GM19395 (cell line): Measurements from ENCODE around the gene CHIC2.
"Not testable (repeated sequence)": the region's sequence is repeated elsewhere in the genome, so short reads cannot be mapped to it uniquely, and the experiment has no call there.

Source experiments
- ATAC-seq: cut with Tn5 transposase; IDR thresholded peaks from one replicate; pipeline ENCODE4 v1.9.1; 2021; ENCODE audit warnings: mild to moderate bottlenecking, moderate library complexity; ENCODE audit not compliant: unreplicated experiment

Gene CHIC2

DNA sequence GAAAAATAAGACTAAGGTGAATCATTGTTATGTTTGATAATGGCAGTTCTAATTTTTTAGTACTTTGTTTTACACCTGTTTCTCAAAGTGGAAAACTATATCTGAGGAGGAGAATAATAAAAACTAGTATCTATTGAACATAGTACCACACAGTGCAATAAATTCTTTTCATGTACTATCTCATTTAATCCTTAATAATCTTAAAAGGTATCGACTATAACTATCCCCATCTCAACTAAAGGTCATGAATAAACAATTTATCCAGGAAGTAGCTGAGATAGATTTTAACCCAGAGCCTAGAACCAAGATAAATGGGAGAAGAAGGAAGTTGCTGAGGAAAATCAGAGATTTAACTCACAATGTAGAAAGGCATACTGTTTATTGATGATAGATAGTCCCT, 2.5 kb downstream of the CHIC2 start:
- ATAC-seq, result no peak

DNA sequence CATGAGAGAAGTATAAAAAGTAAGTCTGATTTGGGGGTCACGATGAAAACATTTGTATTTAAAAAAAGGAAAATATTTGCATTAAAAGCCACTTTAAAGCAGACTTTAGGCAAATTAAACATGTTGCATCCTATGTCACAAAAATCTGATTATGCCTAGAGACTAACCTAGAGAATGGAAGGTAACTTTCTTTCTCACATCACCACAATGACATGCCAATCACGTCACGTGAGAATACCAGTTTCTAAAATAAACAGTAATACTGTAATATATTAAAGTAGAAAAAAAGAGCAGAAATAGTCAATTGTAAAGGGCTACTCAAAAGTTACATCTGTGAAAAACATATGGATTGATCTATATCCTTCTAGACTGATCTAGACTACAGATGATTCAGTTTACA, 3.3 kb downstream of the CHIC2 start:
- no peak for ATAC-seq

DNA sequence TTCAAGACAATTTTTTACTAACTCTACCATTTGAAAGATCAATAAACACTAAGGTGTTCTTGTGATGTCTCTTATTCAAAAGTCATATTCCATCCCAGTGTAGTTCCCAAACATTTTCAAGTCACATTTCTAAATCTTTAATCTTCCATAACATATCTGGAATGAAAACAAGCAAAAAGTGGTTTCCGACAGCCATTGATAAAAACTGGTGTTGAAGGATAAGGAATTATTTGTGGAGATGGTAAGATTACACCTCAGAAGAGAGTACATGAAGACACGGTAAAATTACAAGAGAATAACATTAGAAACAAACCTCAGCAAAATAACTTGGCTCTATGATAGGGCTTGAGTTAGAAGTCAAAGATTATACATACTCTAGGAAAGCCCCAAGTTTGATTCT, 4.3 kb downstream of the CHIC2 start:
- ATAC-seq, result no peak

DNA sequence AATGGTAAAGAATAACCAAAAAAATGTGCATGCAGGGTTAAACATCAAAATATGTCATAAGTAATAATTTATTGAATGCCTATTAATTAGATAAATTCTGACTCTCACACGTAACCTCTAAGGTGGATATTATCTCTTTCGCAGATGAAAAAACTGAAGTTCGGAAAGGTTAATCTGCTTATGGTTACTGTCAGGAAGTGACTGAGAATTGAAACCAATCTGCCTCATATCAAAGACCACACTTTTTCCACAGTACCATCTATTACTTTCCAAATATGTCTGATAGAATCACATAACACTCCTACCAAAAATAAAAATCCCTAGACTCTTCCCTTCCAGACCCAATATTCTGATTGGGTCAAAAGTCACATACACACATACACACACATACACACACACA, 6.2 kb downstream of the CHIC2 start:
- ATAC-seq, result peak; percentile 54

DNA sequence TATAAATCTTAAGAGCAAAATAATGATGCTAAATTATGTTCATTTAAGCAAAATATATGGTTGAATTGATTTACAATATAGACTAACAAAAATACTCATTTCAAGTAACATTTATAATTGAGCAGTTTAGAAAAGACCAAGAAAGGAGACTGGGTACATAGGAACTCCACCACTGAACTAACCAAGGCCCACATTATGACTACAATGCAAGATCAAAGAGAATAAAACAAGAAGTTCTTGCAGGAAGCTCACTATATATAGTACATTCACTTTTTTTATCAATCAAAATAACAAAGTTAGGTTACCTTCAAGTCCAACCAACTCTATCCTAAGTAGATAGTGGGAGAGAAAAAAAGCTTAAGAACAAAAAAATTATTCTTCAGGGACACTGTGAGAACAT, 8.0 kb downstream of the CHIC2 start:
- no peak for ATAC-seq

DNA sequence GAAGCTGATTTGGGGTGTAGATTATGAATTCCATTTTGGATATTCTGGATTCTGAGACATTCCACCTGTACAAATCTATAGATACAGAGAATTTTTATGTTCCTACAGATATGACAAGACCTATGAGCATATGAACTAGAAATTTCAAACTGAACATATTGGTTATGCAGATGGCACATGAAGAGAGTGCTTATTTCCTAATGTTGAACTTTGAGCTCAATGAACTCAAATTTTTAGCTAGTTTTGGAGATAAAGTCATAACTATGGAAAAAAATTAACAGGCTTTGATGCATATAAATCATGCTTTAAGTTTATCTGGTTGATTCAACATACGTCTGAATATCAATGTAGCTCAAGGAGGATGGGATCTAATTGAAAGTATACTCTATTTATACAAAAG, 8.9 kb downstream of the CHIC2 start:
- no peak for ATAC-seq

DNA sequence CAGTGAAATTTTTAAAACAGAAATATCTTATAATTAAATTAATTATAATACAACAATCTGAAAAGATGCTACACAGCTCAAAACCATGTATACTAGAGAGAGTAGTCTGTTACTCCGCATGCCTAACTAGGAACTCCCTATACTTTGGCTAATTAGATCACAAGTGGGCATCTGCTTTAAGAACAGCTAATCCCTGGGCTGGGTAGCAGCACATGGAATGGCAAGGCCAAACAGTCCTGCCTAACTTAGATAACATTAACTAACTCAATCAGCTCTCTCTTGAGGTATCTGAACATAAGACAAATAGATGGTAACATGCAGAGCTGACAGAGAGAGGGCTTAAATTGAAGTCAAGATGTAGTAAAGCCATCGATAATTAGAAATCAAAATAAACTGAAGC, 9.9 kb downstream of the CHIC2 start:
- ATAC-seq, result no peak

DNA sequence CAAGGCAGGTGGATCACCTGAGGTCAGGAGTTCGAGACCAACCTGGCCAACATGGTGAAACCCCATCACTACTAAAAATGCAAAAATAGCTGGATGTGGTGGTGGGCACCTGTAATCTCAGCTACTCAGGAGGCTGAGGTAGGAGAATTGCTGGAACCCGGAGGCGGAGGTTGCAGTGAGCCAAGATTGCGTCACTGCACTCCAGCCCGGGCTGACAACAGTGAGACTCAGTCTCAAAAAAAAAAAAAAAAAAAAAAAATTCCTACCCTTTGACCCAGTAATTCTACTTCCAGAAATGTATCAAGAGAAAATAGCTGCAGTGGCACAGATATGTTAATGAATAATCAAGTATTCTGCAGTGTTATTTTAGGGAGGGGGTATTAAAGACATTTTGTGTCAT, 11.1 kb downstream of the CHIC2 start:
- ATAC-seq, result not testable (repeated sequence)

DNA sequence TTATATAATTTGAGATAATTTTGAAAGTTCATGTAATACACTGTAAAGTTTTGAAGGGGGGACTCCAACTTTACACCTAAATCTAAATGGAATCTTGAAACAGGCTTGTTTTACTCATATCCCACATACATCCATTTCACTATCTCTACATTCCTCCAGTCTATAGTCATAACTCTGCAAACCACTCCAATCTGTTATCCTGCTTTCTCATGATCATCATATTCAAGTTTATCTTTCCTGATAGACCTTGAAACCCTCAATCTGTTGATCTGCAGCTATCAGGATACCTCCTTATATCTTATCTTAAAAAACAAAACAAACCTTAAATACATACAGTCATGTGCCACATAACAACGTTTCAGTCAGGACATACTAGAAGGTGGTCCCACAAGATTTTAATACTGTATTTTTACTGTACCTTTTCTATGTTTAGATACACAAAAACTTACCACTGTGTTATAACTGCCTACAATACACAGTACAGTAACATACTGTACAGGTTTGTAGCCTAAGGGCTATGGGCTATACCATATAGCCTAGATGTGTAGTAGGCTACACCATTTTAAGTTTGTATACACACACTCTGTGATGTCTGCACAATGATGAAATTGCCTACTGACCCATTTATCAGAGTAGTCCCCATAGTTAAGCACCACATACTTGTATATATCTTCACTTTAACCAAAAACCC, 14.0 kb downstream of the CHIC2 start:
- ATAC-seq, result no peak

DNA sequence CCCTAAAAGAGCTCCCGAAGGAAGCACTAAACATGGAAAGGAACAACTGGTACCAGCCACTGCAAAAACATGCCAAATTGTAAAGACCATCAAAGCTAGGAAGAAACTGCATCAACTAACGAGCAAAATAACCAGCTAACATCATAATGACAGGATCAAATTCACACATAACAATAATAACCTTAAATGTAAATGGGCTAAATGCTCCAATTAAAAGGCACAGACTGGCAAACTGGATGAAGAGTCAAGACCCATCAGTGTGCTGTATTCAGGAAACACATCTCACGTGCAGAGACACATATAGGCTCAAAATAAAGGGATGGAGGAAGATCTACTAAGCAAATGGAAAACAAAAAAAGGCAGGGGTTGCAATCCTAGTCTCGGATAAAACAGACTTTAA, 20.8 kb downstream of the CHIC2 start:
- not testable (repeated sequence) for ATAC-seq

DNA sequence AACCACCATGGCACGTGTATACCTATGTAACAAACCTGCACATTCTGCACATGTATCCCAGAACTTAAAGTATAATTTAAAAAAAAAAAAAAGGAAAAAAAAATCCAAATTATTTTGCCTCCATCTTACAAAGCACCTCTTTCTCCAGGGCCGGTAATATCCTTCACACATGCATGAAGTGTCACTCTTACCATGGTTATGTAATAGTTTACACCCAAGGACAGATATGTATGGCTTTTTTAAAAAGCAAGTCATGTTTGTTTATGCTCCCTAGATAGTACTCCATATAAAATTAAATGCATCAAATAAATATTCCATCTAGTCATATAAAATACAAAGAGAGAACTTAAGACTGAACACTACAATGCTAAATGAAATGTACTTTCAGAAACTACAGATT, 22.5 kb downstream of the CHIC2 start:
- ATAC-seq, result no peak

DNA sequence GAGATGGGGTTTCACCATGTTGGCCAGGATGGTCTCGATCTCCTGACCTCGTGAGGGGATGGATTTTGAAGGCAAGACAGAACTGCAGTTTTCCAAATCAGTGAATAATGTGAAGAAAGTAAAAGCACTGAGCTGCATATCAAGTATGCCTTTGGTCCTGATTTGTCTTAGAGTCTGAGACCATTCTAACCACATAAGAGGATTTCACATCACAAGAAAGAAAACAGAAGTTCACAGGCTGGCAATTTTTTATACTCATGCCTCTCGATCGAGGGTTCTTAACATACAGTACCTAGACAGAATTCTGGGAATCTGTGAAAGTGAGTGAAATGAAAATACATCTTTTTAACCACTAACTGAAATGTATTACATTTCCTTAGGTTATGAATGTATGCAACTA, 23.3 kb downstream of the CHIC2 start:
- no peak for ATAC-seq

DNA sequence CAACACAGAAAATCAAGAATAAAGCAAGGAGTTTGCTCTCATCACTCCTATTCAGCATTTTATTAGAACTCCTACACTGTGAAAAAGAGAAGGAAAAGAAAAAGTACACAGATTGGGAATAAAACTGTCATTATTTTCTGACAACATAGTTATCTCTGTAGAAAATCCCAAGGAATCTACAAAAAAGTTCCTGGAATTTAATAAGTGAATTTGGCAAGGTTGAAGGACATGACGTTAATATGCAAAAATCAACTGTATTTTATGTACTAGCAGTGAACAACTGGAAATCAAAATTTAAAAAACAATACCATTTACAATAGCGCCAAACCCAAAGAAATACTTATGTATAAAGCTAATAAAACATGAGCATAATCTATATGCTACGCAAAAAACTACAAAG, 26.3 kb downstream of the CHIC2 start:
- ATAC-seq, result no peak

DNA sequence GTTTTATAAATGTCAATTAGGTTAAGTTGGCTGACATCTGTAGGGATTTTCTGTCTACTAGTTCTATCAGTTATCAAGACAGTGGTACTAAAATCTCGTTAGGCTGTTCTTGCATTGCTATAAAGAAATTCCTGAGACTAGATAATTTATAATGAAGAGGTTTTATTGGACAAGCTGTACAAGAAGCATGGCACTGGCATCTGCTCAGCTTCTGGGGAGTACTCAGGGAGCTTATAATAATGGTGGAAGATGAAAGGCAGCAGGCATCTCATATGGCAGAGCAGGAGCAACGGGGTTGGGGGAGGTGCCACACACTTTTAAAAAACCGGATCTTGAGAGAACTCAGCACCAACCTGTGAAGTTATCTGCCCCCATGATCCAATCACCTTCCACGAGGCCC, 28.2 kb downstream of the CHIC2 start:
- no peak for ATAC-seq

DNA sequence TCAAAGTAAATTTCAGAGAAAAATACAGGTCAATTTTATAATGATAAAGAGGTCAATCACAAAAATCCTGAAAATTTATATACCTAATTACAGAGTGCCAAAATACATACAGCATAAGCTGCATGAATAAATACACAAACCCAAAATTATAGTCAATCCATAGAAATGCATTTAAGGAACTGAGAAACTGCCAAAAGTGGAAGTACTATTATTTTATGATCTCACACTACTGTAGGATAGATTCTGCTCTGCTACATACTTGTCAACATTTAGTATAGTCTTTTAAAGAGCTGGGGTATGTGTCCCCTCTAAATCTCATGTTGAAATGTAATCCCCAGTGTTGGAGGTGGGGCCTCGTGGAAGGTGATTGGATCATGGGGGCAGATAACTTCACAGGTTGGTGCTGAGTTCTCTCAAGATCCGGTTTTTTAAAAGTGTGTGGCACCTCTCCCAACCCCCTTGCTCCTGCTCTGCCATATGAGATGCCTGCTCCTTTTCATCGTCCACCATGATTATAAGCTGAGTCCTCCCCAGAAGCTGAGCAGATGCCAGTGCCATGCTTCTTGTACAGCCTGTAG, 31.8 kb downstream of the CHIC2 start:
- no peak for ATAC-seq

DNA sequence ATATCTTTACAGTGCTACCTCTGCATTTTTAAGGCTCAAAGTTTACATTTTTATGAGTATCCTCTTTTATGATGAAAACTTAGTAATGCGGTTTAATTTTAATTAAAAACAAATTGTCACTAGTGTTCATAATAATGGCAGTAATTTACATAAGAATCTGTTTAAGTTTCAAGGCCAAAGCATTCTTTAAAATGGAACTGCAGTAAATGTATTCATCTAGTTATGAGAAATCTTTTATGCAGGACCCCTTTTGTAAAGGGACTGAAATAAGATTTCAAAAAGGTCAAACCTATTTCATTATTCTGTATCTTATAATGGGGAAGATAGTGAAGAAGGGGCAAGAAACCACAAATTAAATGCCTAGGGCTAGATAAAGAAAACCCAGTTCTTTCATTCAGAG, 37.1 kb downstream of the CHIC2 start:
- no peak for ATAC-seq

DNA sequence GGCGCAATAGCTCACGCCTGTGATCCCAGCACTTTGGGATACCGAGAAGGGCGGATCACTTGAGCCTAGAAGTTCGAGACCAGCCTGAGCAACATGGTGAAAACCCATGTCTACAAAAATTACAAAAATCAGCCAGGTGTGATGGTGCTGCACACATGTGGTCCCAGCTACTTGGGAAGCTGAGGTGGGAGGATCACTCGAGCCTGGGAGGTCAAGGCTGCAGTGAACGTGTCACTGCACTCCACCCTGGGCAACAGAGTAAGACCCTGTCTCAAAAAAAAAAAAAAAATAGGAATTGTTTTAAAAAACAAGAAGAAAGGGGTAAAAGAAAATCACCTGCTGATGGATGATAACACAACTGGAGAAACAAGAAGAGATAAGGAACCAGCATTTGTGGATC, 38.8 kb downstream of the CHIC2 start:
- no peak for ATAC-seq

DNA sequence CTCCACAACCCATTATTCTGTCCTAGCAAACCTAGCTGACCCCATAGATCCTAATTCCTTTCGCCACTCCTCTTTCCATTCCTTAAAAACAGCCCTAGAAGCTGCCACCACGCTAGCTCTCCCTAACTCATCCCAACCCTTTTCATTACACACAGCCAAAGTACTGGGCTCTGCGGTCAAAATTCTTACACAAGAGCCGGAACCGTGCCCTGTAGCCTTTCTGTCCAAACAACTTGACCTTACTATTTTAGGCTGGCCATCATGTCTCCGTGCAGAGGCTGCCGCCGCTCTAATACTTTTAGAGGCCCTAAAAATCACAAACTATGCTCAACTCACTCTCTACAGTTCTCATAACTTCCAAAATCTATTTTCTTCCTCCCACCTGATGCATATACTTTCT, 41.4 kb downstream of the CHIC2 start:
- ATAC-seq, result not testable (repeated sequence)

DNA sequence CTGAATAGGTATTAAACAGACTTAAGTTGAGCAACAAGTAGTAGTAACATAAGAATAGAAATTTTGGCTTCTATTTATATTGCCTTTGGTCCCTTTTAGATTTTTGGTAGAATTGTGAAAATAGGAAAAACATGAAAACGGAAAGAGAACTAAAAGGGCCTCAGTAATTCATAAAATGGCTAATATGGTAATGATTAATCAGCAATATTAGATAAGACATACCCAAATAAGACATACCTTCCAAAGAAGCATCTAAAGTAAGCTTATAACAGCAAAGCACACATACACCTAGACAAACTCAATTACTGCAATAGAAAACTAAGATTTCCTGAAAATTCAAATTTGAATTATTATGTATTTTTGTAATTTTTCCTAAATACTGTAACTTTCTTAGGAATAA, 46.4 kb downstream of the CHIC2 start:
- ATAC-seq, result no peak

DNA sequence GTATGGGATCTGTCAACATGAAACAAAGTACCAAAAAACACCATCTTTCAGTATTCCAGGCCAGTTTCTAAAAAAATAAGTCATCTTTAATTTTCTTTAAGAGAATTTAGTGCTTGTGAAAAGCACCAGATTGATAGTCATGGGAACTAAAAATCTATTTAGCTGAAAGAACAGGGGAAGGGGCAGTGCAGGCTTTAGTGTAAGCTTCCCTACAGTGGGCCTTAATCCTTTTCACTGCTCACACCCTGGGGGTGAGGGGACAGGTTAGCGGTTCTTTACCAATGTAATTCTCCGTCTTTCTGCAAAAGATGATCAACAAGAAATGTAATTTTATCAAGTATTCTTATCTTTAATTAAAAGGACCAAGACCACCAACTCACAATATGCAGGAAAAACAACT, 47.1 kb downstream of the CHIC2 start:
- ATAC-seq, result no peak

DNA sequence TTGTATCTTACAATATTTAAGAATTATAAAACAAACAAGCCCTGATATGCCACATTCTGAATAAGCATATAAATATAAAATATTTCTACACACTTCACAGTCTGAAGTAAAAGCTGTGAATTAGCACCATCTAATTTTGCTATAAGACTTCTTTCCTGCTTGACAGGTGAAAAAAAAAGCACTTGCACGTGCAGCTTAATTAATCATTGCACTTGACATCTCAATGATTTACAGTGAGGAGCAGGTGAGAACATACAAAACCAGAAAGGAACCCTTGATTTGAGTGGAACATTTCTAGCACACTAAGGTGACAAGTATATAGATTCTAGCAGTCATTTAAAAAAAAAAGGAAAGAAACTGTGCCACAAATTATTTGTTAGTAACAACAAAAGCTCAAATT, 47.9 kb downstream of the CHIC2 start:
- ATAC-seq, result no peak

DNA sequence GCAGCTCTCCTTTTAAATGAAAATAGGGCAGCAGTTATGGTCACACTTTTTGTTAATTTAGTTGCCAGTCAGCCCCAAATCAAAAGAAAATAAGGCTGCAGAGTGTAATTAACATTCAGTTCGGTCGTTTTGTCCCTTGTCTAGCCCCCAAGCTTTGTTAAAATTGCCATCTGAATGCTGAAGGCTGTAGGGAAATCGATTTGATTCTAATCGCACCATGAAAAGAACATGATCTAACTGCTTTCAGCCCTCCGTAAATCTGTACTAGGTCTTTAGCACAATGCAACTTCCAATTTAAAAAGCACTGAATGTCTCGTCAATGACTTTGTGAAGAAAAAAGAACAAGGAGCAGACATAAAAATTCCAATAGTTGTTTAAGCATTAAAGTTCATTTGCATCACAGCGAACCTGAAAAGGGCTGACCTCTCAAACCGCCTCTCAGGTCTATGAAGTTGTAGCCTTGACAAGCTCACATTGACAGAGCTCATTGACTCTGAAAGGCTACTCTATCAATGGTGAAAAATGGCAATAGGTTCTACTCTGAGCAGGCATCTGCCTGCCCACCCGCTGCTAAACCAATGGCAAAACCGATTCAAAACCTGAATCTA, 48.9 kb downstream of the CHIC2 start:
- no peak for ATAC-seq

DNA sequence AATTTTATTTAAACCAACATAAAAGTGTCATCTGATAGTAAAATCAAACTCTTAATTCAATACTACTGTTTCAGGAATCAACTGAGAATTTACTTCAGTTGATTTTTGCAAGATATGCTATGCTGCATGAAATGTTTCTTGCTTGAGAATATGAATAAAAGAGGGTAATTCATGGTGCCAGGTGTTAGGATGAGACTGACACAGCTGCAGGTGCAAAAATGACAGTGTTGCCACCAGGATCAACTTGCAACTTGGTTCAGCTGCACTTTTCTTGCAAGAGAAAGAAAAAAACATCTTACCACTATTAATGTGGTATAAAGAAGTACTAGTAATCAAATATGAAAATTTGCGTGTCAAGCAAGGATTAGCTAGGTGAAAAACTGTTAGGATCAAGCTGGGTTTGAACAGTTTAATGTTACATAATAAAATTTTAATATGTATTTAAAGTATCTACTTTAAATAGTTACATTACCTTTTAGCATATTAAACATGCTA, 49.7 kb downstream of the CHIC2 start:
- ATAC-seq, result no peak
